Hippocampal formation (tissue), 2 donors: ENCODE measurements around the gene NAPA.

ENCODE experiments used
- DNase-seq, 2 donors: peaks; one replicate each; lab custom pipeline; 2025; lab: John Stamatoyannopoulos, UW

The NAPA gene

GRCh38 chr19:47458672-47459071 lies 56.2 kb downstream of the NAPA start:
- no peak for DNase-seq

- DNase-seq, result no peak
Observed at GRCh38 chr19:47456721-47457474, 58.0 kb downstream of the NAPA start.

- no peak for DNase-seq
Observed at GRCh38 chr19:47450478-47450877, 64.4 kb downstream of the NAPA start.

- DNase-seq, result no peak
Observed at GRCh38 chr19:47448360-47448727, 66.5 kb downstream of the NAPA start.

GRCh38 chr19:47447470-47448359 lies 67.1 kb downstream of the NAPA start:
- DNase-seq, result no peak

- no peak for DNase-seq
Observed at GRCh38 chr19:47446534-47447469, 68.1 kb downstream of the NAPA start.

- DNase-seq, result peak in 1 of 2 donors; percentile 9
Observed at GRCh38 chr19:47445937-47446402, 68.9 kb downstream of the NAPA start.

- no peak for DNase-seq
Observed at GRCh38 chr19:47445527-47445926, 69.3 kb downstream of the NAPA start.

- no peak for DNase-seq
Observed at GRCh38 chr19:47444388-47444821, 70.5 kb downstream of the NAPA start.

GRCh38 chr19:47443331-47443730 lies 71.5 kb downstream of the NAPA start:
- DNase-seq, result no peak

GRCh38 chr19:47438793-47439220 lies 76.1 kb downstream of the NAPA start:
- DNase-seq, result no peak
